Calu3 (cell line): Measurements from ENCODE around the gene CDIPT. TPM values are rescaled to one million over a fixed set of nuclear protein-coding genes. Genes with fewer than 3 reads are reported as not detected.
"Not testable (repeated sequence)": the region's sequence is repeated elsewhere in the genome, so short reads cannot be mapped to it uniquely, and the experiment has no call there.

Source experiments
- BruUV-seq: library from RNA; stranded (reverse); fragments of 400-500 nt; replicated peaks from 2 replicates; lab custom pipeline; 2021; lab: Mats Ljungman, UMichigan
- CTCF ChIA-PET: fragments of 300-600 bp; sonication (Branson Sonifier 250); formaldehyde crosslinking; loops from one replicate; lab custom pipeline; 2022; ENCODE audit warnings: antibody characterized with exemption; lab: Charles Lee
- DNase-seq: peaks from one replicate; pipeline ENCODE4 v3.0.0; 2022
- H3K27ac Mint-ChIP-seq: one replicate; pipeline ENCODE4 v1.8.0; 2022; ENCODE audit warnings: mixed read lengths; ENCODE audit not compliant: unreplicated experiment
- H3K27me3 Mint-ChIP-seq: one replicate; pipeline ENCODE4 v1.8.0; 2022; ENCODE audit warnings: mixed read lengths; ENCODE audit not compliant: unreplicated experiment
- H3K36me3 Mint-ChIP-seq: one replicate; pipeline ENCODE4 v1.8.0; 2022; ENCODE audit warnings: mild to moderate bottlenecking, moderate library complexity, mixed read lengths; ENCODE audit not compliant: insufficient read depth, unreplicated experiment
- H3K4me1 Mint-ChIP-seq: one replicate; pipeline ENCODE4 v1.8.0; 2022; ENCODE audit warnings: mild to moderate bottlenecking, low read depth, mixed read lengths; ENCODE audit not compliant: unreplicated experiment
- H3K4me3 Mint-ChIP-seq: one replicate; pipeline ENCODE4 v1.8.0; 2022; ENCODE audit warnings: mild to moderate bottlenecking, low read depth, moderate library complexity, mixed read lengths; ENCODE audit not compliant: unreplicated experiment
- H3K9me3 Mint-ChIP-seq: one replicate; pipeline ENCODE4 v1.8.0; 2022; ENCODE audit warnings: low read depth, mixed read lengths; ENCODE audit not compliant: unreplicated experiment
- CTCF ChIP-seq: fragments of 200-600 bp; IDR thresholded peaks from one replicate; pipeline ENCODE4 v1.8.0; 2022; ENCODE audit warnings: antibody characterized with exemption; ENCODE audit not compliant: unreplicated experiment
- intact Hi-C: fragments of 100-400 bp; cut with micrococcal nuclease; formaldehyde crosslinking; loops from one replicate; pipeline ENCODE4 v1.10.0; 2022; ENCODE audit not compliant: unreplicated experiment
- total RNA-seq: library from RNA; stranded (reverse); gene quantifications from 2 replicates; pipeline ENCODE4 v1.2.3, GENCODE V29; 2022

Gene CDIPT
- total RNA-seq, 1 experiment from 2014 or later = 62.7 TPM

- CTCF ChIA-PET = no interaction called here
- Mint-ChIP-seq H3K4me1 (no peaks in the 10 kb centered on the region), H3K9me3 (no peaks in the 10 kb centered on the region)
These were observed 9.0 kb upstream of the CDIPT start for GRCh38 chr16:29871822-29872546.

GRCh38 chr16:29869067-29869466 is 6.0 kb upstream of the CDIPT start:
- DNase-seq, H3K4me3 Mint-ChIP-seq, intact Hi-C loops, H3K9me3 Mint-ChIP-seq, BruUV-seq, H3K36me3 Mint-ChIP-seq, H3K27ac Mint-ChIP-seq, H3K4me1 Mint-ChIP-seq: not testable (repeated sequence)
- peaks cover 13% of the 10 kb centered on the region for H3K27me3 Mint-ChIP-seq
- CTCF ChIA-PET = interaction anchor here (2.2 kb wide), 1 partner anchor 21 kb away, joined by 8 read pairs; no protein-coding TSS in a partner anchor

More at GRCh38 chr16:29871822-29872546, 9.0 kb upstream of the CDIPT start:
- no TSS peak for BruUV-seq
- Mint-ChIP-seq H3K4me3 (no peak overlapping the region), H3K27ac (no peak overlapping the region), H3K36me3 (peaks cover 3% of the 10 kb centered on the region), H3K27me3 (peaks cover 13% of the 10 kb centered on the region)
- intact Hi-C loops = no loop called here
- no peak for TF ChIP-seq CTCF
- DNase-seq = no peak

- BruUV-seq = no TSS peak
- H3K27ac Mint-ChIP-seq = no peak overlapping the region
- intact Hi-C loops = no loop called here
- CTCF ChIA-PET = interaction anchor here (2.2 kb wide), 1 partner anchor 20 kb away, joined by 8 read pairs; no protein-coding TSS in a partner anchor
- no peak overlapping the region for H3K4me3 Mint-ChIP-seq
- no peak for DNase-seq
- H3K4me1 Mint-ChIP-seq = no peaks in the 10 kb centered on the region
- TF ChIP-seq CTCF = no peak
- H3K36me3 Mint-ChIP-seq = peaks cover 5% of the 10 kb centered on the region
- H3K9me3 Mint-ChIP-seq = no peaks in the 10 kb centered on the region
- H3K27me3 Mint-ChIP-seq = peaks cover 13% of the 10 kb centered on the region
These were observed 5.5 kb upstream of the CDIPT start for GRCh38 chr16:29868396-29869009.

- H3K4me3 Mint-ChIP-seq = no peak overlapping the region
- peaks cover 13% of the 10 kb centered on the region for H3K27me3 Mint-ChIP-seq
- BruUV-seq = no TSS peak
- peaks cover 28% of the 10 kb centered on the region for H3K36me3 Mint-ChIP-seq
- TF ChIP-seq CTCF = no peak
- intact Hi-C loops = loop anchor here (5.0 kb wide), 3 partner anchors 33 to 143 kb away; partner anchors contain the start of genes MVP and SEZ6L2
- H3K27ac Mint-ChIP-seq = no peak overlapping the region
- DNase-seq = no peak
- H3K9me3 Mint-ChIP-seq = no peaks in the 10 kb centered on the region
- H3K4me1 Mint-ChIP-seq = peaks cover 7% of the 10 kb centered on the region
- CTCF ChIA-PET = interaction anchor here (0.6 to 0.9 kb wide), 2 partner anchors 11 to 36 kb away, joined by 4 read pairs; partner anchors contain the start of genes ASPHD1 and SEZ6L2
These were observed 1.2 kb upstream of the CDIPT start for GRCh38 chr16:29864205-29864604.
